Left forelimb (tissue), 1 donor: ENCODE results near the gene TMEM229B.

Experiments
- DNase-seq: peaks from one replicate; pipeline ENCODE4 v3.0.0-alpha.2; 2018; ENCODE audit warnings: low spot score

The TMEM229B gene

DNA sequence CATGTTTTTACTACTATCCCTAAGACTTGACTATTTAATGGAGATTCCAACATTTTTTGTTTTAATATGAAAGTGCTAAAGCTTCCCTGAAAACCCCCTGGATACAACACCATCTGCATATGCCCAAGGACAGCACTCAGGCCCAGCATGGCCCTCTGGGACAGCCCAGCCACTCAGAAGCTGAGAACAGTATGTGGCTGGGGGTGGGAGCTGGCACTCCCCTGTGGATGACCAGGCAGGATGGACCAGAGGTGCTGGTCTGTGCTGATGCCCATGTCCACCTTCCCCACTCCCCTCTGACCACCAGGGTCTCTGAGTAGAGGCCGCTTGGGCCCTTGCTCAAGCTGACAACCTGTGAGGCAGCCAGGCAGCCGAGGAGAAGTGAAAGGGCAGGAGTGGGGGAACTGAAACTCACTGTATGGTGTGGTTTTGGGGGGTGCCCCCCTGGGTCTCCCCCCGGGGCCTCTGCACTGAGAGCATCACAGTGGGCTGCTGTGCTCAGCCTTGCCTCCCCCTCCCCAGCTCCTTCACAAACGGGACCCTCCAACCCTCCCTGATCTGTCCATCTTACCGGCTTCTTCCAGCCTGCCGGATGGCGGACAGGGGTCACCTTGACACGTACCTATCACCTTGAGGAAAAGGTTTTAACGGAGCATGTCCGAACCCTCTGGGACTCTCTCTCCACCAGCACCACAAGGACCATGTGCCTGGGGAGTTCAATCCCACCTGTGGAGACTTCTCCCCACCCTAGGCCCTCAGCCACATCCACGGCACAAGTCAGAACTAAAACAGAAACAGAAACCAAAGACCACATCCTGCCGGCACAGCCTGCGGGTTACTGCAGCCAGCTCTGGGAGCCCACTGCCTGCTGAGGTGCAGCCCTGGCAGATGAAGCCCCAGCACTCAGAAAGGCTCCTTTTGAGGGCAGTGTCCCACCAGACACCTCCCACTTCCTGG, at the start of gene TMEM229B:
Gene TMEM229B, minus strand, starts transcription at position 785 of the 957 bp plus-strand sequence. CDS start 14,798 bp downstream, outside the sequence.
- DNase-seq: no peak

DNA sequence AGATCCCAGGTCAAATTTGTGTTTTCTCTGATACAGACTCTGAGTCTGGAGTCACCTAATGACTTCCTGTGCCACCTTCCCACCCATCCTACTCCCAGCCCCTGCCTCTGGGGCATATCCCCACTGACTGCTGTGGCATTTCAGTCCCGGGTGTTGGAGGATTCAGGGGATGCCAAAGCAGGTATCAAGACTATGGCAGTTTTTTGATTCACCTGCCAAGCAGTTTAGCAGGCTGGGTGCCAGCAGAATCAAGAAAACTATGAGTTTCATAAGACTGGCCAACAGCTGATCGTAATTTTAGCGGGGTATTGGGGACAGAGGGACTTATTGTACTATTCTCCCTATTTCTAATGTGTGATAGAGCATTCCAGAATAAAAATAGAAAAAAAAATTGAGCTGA, 49.2 kb upstream of the TMEM229B start:
- DNase-seq: no peak

DNA sequence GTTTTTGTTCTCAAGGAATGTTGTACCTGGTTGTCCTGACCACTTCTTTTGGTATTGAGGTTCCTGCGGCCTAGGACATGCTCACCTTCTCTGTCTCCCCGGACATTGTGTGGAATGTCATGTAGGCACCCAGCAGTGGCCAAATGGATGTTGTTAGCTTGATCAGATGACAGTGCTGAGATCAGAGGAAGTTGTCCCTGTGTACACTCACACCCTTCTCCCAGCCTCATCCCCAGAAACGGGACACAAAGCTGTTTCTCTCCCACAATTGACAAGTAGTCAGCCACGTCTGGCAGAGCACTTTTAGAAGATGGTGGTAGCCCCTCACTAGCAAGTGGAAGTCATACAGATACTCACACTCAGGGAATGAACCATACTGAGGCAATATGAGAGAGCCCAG, 47.6 kb upstream of the TMEM229B start:
- no peak for DNase-seq

DNA sequence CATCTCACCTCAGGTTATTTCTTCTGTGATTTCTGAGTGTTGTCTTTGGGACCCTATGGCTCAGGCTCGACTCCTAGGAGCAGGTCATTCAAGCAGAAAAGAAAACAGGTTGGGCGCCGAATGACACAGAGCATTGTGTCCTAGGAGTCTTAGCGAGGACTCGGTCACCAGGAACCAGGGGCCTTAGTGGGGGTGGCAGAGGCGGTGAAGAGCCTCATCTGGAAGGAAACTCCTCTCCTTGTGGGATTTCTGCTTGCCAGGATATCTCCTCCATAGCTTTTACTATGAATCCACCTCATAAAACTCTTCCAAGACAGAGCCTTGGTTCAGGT, 45.2 kb upstream of the TMEM229B start:
- DNase-seq: no peak

DNA sequence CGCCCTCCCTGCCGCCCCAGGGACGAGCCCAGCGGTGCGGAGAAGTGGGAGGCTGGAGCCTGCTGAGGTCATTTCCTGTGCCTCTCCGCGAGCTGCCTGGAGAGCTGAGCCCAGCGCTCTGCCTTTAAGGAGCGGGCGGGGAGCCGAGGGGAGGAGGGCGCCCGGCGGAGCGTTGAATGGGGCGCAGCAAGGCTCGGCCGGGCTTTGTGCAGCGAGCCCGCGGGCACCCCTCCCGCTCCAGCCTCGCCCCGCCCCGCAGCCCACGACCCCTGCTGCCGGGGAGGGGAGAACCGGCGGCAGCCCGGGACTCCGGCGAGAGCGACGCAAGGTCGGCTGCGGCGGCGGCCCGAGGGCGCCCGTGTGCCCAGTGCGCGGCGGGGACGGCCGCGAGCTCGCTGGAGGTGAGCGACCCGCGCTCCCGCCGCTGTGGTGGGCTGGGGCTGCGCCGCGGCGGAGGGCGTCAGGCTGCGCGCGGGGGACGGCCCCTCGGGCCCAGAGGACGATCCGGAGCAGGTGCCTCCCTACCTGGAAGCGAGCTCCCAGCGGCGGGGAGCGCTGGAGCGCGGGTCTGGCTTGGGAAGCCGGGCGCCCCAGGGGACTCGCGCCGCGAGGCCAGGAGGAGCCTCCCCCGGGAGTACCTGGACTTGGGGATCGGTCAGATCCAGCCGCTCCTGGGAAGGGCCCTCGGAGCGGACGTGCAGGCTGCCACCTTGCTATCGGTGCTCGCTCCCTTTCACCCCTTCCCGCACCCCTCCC, 44.7 kb upstream of the TMEM229B start, which contains the start of gene PLEKHH1:
Gene PLEKHH1, plus strand, starts transcription at position 293 of the 756 bp plus-strand sequence. CDS start 8,578 bp downstream, outside the sequence.
- DNase-seq: peak; percentile 73

DNA sequence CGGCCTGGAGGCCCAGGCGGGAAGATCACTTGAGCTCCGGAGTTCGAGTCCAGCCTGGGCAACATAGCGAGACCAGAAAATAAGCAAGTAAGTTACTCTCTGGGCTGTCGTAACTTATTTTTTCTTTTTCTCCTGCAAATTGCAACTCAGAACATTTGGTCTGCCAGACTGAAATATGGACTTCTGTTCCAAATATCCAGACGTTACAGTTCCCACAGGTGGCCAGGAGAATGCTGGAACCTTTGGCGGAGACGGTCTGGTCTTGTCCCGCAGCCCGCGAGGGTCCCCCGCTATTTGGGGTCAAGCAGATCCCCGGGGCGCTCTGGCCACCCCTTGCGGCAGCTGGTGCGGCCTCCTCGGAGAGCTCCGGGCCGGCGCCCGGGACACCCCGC, 44.1 kb upstream of the TMEM229B start:
- no peak for DNase-seq

DNA sequence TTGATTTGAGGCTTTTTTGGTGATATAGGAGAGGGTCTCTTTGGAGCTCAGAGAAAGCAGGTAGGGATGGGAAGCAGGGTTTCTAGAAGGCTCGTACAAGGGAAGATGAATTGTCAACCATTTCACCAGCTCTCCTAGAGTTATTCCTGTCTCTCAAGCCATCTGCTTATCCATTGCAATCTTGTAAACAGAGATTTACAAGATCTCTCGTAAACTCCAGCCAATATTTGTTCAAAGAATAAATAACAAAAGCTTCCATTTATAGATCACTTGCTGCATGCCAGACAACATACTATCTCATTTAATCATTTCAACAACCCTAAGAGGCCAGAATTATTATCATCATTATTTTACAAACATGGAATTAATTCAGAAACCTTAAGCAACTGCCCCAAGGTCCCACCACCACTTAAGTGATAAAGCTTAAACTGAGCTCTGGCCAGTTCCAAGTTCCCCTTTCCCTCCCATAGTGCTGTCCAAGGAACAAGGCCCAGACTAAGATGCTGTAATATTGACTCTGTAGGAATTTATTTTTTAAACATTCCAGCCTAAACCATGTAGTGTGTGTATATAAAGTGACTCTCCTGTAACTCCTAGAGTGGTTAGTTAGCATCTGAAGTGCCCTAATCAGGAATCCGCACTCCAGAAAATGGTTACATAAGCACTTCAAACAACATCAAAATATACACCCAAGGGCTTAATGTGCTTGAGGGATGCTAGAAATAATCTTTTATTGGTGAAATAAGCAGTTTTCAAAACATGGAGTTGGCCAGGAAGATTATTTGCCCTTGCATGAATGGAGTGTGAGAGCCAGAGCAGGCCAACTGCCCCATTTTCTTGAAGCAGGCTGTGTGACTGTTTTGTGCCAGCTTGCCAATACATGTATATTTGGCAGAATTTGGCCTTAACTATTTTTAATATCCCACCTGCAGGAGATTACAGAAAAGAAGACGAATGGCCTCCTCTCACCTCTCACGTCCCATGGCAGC, 41.7 kb upstream of the TMEM229B start:
- DNase-seq: no peak

DNA sequence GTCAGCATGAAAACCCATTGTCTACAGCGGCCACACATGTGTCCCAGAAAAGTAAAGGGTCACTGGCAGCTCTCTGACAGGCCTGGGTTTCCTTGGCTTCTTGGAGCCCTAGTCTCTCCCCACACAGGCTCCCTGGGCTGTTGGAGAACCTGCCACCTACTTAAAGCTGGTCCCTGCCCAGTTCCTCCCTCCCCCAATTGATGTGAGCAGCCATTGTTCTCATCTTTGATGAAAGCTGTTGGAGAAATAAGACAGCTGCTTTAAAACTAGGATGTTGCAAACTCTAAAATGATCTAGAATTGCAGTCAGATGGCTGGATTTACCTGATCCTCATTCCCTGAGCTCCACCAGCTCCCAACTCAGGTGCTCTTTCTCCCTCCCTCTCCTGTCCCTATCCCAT, 39.8 kb upstream of the TMEM229B start:
- DNase-seq: no peak

DNA sequence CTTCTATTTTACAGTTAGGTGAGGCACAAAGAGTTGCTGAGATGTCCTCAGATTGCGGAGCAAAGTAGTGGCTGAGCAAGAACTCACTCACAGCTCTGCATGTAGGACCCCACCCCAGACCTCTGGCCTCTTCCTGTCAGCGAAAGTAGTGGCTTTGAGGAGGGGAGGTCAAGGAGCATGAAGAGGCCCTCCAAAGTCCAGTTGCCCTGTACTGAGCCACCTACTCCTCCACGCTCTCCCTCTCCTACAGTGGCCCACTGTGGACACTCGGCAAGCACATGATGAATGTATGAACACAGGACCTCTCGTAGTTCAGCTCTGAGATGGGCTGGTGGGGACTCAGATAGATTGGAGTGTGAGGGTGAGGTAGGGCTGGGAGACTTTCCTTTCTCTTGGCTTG, 39.2 kb upstream of the TMEM229B start:
- DNase-seq: no peak

DNA sequence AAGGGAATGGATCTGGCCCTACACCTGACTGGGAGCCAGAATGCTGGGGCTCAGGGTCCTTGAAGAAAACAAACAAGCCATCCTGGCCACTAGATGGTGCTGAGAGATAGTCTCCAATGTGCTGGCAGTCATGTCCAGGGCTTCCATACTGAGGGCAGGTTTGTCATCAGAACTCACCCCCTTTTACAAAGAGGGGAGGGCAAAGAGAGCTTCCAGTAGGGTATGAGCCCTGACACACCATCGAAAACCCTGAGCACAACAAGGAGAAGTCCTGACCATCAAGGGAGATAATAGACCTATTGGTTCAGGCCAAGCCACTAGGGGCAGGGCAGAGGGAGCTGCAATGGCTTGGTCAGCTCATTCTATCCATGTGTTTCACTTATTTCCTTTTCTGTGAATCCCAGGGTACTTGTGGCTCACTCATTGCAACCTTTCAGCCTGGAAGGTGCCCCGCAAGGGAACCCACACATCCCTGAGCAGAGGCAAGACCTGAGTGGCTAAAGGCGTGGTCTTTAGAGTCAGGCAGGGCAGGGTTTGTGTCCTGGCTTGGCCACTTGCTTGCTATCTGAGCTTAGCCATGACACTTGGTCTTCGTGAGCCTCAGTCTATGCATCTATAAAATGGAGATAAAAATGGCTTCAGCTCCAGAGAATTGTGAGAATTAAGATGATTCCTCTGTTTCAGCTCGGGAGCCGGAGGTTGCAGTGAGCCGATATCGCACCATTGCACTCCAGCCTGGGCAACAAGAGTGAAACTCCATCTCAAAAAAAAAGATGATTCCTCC, 38.3 kb upstream of the TMEM229B start:
- no peak for DNase-seq

DNA sequence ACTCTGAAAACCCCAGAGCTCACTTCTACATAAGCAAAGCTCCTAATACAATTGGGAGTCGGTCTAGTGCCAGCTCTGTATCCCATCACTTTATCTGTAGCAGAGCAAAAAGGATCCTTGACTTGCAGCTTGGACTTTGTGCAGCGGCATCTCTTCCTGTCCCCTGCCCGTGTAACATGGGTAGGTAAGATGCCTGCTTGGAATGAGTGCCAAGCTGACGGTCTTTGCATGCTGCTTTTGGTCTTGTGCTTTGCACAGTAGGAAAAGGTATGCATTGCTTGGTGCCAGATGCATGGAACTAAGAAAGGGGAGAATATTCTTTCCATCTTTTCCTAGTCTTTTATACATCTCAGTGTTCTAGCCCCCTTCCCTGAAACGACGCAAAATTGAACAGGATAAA, 37.7 kb upstream of the TMEM229B start:
- no peak for DNase-seq

DNA sequence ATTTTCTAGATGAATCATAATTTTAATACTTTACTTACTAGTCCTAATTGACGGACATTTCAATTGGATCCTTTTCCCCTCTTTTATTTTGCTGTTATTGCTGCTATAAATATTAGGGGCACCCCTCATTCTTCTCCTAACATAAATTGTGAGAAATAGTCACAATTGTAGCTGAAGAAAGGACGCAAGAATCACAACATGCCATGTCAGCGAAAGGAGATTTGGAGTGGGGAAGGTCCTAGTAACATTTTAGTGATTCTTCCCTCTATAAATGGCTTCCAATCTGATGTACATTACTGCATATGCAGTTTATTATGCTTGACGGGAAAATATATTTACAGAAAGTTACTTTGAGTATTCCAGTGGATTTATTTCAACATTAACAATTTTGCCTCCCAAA, 36.9 kb upstream of the TMEM229B start:
- no peak for DNase-seq

DNA sequence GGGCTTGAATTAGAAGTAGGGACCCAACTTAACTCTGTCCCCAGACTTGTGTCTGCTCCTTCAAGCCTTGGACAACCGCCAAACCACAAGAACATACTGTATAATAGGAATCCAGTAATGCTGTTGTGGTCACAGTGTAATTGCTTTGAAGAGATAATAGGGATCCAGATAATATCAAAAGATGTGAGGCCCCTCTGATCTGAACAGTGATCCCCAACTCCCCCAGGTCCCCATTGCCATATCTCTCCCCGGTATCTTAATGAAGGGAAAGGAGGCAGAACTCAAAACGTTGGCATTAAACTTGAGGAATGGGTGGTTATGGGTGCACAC, 36.1 kb upstream of the TMEM229B start:
- DNase-seq: no peak

DNA sequence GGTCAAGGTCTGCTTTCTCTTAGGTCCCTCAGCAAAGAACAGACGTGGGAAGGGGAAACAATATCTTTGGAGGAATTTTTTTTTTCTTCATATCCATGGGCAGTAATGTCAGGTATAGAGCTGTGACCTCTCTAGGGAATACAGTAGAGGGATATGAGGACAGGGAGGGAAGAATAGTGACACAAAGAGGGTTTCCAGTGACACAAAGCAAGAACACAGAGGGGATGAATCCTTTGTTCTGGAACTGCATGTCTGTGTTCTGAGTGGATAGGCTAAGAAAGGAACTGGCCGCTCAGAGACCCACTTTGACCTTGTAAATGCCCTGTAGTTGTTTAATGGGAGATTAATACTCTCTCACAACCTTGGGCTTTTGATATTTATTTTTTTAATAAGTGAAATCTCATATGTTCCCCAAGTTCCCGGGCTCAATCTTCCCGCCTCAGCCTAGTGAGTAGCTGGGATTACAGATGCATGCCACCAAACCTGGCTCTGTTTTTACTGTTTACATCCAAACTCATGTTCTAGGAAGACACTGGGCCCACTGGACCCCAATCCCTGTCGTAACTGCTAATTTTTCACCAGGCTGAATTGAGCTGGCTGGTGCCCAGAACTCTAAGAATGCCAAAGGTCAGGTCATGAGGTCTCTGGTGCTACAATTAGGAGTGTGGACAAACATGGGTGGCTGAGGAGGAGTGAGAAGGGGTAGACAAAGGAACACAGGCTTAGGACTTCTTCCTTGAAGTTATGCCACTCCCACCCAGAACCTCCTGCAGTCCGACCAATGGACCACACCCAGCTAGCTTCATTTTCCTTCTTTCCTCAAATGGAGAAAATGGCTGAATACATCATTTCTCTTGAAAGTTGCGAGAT, 35.5 kb upstream of the TMEM229B start:
- DNase-seq: no peak

DNA sequence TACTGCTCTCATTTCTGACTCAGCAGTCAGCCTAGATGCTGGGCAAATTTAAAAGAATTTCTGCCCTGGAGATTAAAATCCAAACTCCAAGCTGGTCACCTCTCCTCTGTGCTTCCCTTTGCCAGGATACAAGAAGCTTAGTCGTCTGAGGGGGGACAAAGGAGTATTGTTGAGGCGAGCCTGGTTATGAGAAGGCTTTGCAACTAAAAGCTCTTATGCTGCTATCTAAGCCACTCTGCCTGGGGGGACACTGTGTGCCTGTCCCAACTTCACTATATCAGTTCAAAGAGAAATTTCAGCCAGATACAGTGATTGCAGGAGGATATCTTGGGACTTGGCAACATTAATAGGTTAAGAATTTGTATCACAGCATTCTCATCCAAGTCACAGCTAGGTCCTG, 33.7 kb upstream of the TMEM229B start:
- DNase-seq: no peak

DNA sequence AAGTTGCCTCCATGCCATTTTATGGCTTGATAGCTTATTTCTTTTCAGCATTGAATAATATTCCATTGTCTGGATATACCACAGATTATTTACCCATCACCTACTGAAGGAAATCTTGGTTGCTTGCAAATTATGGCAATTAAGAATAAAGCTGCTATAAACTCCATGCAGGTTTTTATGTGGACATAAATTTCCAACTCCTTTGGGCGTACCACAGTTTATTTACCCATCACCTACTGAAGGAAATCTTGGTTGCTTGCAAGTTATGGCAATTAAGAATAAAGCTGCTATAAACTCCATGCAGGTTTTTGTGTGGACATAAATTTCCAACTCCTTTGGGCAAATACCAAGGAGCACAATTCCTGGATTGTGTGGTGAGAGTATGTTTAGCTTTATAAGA, 32.0 kb upstream of the TMEM229B start:
- DNase-seq: no peak

DNA sequence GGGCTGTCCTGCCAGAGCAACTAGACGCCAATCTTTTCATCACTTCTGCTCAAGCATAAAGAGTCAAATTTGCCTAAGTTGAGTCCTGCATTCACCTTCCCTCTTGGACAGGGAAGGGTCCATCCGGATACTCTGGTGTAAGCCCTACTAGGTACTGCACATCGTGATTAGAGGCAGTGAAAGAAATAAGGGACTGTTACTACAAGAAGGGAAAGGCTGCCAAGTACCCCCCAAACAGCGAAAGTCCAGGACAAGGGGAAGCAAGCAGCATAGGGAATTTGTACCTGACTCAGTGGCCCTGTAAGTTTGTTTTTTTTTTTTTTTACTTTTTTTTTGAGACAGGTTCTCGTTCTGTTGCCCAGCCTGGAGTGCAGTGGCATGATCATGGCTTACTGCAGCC, 30.9 kb upstream of the TMEM229B start:
- DNase-seq: no peak

DNA sequence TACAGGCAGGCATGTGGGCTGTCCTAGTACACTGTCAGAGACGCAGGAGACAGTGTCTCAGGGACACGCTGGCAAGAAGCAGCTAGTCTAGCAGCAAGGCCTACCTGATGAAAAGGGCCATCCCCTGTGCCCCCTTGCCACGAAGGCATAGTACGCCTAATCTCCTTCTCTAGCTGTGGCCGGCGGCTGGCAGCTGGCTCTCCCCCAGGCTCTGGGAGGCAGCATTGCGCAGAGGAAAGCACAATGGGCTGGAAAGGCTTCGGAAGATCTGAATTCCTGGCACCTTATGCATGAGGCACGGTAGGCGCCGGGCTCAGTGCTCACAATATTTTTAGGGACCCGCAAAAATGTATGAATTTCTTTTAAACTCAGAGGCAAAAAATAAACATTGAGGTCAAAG, 28.6 kb upstream of the TMEM229B start:
- DNase-seq: no peak

DNA sequence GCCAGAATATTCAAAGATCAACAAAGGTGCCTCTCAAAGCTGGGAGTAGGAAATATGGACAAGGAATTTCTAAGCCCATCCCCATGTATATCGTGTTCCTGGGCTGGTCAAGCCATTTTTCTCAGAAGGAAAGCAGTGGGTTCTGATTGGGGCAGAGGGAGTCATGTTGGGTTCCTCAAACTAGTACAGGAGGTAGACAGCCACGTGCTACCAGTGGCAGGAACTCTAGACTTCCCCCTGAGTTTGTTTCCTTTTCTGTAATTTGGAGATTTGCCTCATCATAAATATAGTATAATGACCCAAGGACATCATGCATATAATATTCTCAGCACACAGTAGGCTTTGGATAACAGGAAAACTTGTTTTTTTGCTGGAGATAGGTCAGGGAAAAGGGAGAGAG, 28.2 kb upstream of the TMEM229B start:
- DNase-seq: no peak

DNA sequence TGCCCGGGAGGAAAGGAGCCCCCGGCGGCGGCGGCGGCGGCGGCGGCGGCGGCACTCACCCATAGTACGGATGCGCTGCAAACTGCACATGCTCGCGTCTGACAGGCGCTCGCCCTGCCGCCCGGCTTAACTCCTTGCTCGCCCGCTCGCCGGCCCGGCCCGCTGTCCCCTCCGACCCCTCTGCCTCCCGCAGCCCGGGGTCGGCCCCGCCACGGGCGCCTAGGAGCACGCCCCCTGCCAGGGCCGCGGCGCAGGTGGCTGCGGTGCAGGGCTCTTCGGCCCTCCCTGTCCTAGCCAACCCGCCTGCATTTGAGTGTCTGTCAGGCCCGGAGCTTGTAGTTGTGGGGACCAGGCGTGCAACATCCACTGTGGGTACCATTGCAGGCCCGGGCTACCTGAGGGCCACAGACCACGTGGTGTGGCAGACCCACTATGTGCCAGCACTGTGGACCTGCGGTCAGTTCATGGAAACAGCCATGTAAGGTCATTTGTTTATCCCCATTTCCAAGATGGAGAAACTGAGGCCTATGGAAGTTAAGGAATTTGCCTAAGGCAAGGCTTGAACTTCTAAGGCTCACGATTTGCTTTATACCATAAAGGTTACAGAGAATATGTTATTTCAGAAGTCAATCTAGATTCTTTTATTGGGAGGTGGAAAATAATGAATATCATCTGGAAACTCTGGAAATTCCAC, 27.0 kb upstream of the TMEM229B start:
- DNase-seq: no peak
